Activated T-cell treated with anti-CD3 and anti-CD28 coated beads, Interleukin-2, amount 50 U/mL, for 4 hours (primary cell): ENCODE measurements around the gene SPI1. TPM values are rescaled to one million over a fixed set of nuclear protein-coding genes. Genes with fewer than 3 reads are reported as not detected.

Experiments used
- ATAC-seq, 2 donors: fragments of 200-7000 bp; cut with Tn5 transposase; one replicate each; pipeline ENCODE4 v1.10.0; 2021
- DNase-seq: peaks from one replicate; pipeline ENCODE4 v3.0.0-alpha.2; 2020
- H3K27me3 Mint-ChIP-seq: one replicate; pipeline ENCODE4 v1.8.0; 2021; ENCODE audit warnings: low read depth, mixed read lengths
- H3K36me3 Mint-ChIP-seq: one replicate; pipeline ENCODE4 v1.8.0; 2022; ENCODE audit warnings: mixed read lengths; ENCODE audit not compliant: insufficient read depth
- H3K4me1 Mint-ChIP-seq: one replicate; pipeline ENCODE4 v1.8.0; 2021; ENCODE audit warnings: low read depth, mixed read lengths
- H3K4me3 Mint-ChIP-seq: one replicate; pipeline ENCODE4 v1.8.0; 2021; ENCODE audit warnings: mild to moderate bottlenecking, moderate library complexity, mixed read lengths
- H3K9me3 Mint-ChIP-seq: one replicate; pipeline ENCODE4 v1.8.0; 2021; ENCODE audit warnings: mixed read lengths
- total RNA-seq, 3 donors: library from RNA; stranded (reverse); gene quantifications; one replicate each; pipeline ENCODE4 v1.2.1, GENCODE V29; 2021

Gene SPI1
- total RNA-seq, 3 donors from 2014 or later = 0.74 to 2.3 (median 1.1) TPM

DNA sequence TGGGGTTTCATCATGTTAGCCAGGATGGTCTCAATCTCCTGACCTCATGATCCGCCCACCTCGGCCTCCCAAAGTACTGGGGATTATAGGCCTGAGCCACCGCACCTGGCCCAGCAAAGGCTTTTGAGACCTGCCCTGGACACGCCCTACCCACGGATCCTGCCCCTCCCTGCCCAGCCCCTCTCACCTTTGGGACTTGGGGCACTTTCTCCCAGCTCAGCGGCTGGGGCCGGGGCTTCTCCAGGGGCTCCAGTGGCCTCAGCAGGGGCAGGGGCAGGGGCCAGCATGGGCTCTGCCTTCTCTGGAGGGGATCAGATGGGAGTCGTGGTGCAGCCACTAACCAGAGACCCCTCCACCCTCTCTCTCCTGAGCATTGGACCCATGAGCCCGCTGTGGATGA lies 28.0 kb downstream of the SPI1 start:
- Mint-ChIP-seq H3K36me3 (no peaks in the 10 kb centered on the region), H3K4me3 (no peak overlapping the region), H3K27me3 (no peaks in the 10 kb centered on the region), H3K9me3 (no peaks in the 10 kb centered on the region), H3K4me1 (no peaks in the 10 kb centered on the region)
- no peak for ATAC-seq
- no peak for DNase-seq

DNA sequence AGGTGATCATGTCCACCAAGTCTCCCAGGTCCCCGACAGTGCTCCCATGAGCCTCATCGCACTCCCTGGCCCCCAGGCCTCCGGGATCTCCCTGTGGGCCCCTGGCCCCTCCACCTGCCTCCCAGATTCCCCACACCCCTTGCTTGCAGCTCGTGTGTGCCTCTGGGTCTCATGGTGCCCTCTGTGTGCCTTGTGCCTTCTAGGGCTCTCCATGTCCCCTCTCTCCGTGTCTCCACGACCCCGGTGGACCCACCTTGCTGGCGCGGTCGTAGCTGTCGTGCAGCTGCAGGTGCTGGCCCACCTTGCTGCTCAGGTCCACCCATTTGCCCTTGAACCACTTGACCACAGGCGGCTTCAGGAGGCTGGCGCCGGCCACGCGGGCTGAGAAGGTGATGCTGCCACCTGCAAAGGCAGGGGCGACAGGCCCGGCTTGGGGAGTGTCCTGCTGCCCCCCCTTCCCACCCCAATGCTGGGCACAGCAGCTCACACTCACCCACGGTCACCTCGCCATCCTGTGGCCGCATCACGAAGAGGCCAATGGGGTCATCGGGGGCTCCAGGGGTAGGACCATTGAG lies 28.7 kb downstream of the SPI1 start:
- Mint-ChIP-seq H3K4me3 (no peak overlapping the region), H3K27me3 (no peaks in the 10 kb centered on the region)

DNA sequence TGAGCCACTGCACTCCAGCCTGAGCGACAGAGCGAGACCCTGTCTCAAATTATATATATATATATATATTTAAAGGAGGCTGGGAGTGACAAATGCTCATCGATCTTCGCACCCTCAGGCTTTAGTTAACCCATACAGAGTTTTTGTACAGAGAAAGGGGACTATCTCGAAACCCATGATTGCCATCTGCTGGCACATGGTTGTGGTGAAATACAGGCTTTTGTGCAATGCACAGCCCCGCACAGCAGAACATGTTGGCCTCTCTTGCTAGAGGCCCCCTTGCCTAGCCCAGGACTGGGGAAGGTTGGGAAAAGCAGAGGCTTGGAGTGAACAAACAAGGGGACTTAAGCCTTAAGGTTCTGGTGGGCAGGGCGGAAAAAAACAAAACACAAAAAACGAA lies 29.5 kb downstream of the SPI1 start:
- ATAC-seq = no peak

More for the DNA sequence above, 28.7 kb downstream of the SPI1 start:
- no peaks in the 10 kb centered on the region for H3K36me3 Mint-ChIP-seq
- H3K9me3 Mint-ChIP-seq = no peaks in the 10 kb centered on the region
- ATAC-seq (no peak), DNase-seq (no peak)
- no peaks in the 10 kb centered on the region for H3K4me1 Mint-ChIP-seq

GRCh38 chr11:47348131-47348802 lies 30.1 kb downstream of the SPI1 start:
- Mint-ChIP-seq H3K9me3 (no peaks in the 10 kb centered on the region), H3K36me3 (no peaks in the 10 kb centered on the region), H3K4me3 (no peak overlapping the region), H3K27me3 (no peaks in the 10 kb centered on the region), H3K4me1 (no peaks in the 10 kb centered on the region)
- ATAC-seq = no peak
- DNase-seq = no peak

More for the DNA sequence above, 29.5 kb downstream of the SPI1 start:
- Mint-ChIP-seq H3K4me1 (no peaks in the 10 kb centered on the region), H3K9me3 (no peaks in the 10 kb centered on the region), H3K27me3 (no peaks in the 10 kb centered on the region), H3K4me3 (no peak overlapping the region), H3K36me3 (no peaks in the 10 kb centered on the region)
- DNase-seq = no peak

DNA sequence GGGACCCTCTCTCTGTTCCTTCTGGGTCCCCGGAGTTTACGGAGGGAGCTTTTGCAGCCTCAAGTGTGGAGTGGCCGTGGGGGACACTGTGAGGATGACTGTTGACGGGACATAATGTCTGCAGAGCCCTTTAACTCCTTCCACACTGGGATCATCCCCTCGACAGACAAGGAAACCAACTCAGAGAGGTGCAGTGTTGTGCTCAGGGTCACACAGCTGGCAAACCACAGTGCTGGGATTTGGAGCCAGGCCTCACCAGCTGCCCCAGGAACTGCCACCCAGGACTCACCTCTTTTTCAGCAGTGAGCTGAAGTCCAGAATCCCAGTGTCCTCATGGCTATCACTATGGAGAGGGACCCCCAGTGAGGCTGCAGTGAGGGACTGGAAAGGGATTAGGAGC lies 31.2 kb downstream of the SPI1 start:
- Mint-ChIP-seq H3K36me3 (no peaks in the 10 kb centered on the region), H3K4me3 (no peak overlapping the region), H3K4me1 (no peaks in the 10 kb centered on the region), H3K27me3 (no peaks in the 10 kb centered on the region), H3K9me3 (no peaks in the 10 kb centered on the region)
- no peak for DNase-seq
- ATAC-seq = no peak

GRCh38 chr11:47345890-47346563 lies 32.3 kb downstream of the SPI1 start:
- H3K36me3 Mint-ChIP-seq = no peaks in the 10 kb centered on the region
- no peaks in the 10 kb centered on the region for H3K9me3 Mint-ChIP-seq
- H3K4me1 Mint-ChIP-seq = no peaks in the 10 kb centered on the region
- no peaks in the 10 kb centered on the region for H3K27me3 Mint-ChIP-seq
- no peak overlapping the region for H3K4me3 Mint-ChIP-seq
- ATAC-seq (no peak), DNase-seq (no peak)

DNA sequence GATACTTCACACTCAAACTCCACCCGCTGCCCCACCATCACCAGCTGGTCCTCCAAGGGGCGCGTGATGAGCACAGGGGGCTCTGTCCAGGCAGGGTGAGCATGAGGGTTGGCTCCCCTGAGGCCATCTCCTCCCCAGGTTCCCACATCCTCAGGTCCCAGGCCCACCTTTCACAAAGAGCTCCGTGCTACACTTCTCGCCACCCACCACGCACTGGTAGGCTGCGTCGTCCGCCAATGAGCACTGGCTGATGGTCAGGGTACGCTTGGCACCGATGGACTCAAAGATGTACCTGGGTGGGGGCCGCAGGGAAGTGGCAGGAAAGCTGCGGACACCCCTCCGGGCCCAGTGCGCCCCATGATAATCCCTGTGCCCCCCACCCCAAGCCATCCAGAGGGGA lies 35.5 kb downstream of the SPI1 start:
- no peak for ATAC-seq
- no peaks in the 10 kb centered on the region for H3K4me1 Mint-ChIP-seq
- H3K36me3 Mint-ChIP-seq = no peaks in the 10 kb centered on the region
- no peak for DNase-seq
- H3K4me3 Mint-ChIP-seq = no peak overlapping the region
- H3K27me3 Mint-ChIP-seq = no peaks in the 10 kb centered on the region
- H3K9me3 Mint-ChIP-seq = no peaks in the 10 kb centered on the region

GRCh38 chr11:47342036-47342803 lies 36.1 kb downstream of the SPI1 start:
- ATAC-seq (no peak), DNase-seq (no peak)
- H3K9me3 Mint-ChIP-seq = no peaks in the 10 kb centered on the region
- no peaks in the 10 kb centered on the region for H3K36me3 Mint-ChIP-seq
- H3K27me3 Mint-ChIP-seq = no peaks in the 10 kb centered on the region
- no peaks in the 10 kb centered on the region for H3K4me1 Mint-ChIP-seq
- H3K4me3 Mint-ChIP-seq = no peak overlapping the region

- no peak overlapping the region for H3K4me3 Mint-ChIP-seq
- H3K9me3 Mint-ChIP-seq = no peaks in the 10 kb centered on the region
- H3K27me3 Mint-ChIP-seq = no peaks in the 10 kb centered on the region
- no peaks in the 10 kb centered on the region for H3K4me1 Mint-ChIP-seq
- DNase-seq (no peak), ATAC-seq (no peak)
- H3K36me3 Mint-ChIP-seq = no peaks in the 10 kb centered on the region
Measured at GRCh38 chr11:47340980-47341775, 37.2 kb downstream of the SPI1 start.

DNA sequence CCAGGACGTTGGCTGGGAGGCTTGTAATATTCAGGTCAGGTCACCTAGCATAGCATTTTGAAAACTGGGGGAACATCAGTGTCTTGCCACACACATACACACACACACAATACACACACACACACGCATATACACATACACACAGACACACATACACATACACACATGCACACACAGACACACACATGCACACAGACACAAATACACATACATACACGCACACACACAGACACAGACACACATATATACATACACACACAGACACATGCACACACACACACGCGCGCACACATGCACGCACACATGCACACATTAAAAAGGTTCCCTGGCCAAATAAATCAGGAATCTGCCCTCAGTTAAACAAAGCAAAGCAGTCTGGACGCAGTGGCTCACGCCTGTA lies 38.3 kb downstream of the SPI1 start:
- Mint-ChIP-seq H3K4me1 (no peaks in the 10 kb centered on the region), H3K36me3 (no peaks in the 10 kb centered on the region), H3K4me3 (no peak overlapping the region), H3K9me3 (no peaks in the 10 kb centered on the region), H3K27me3 (no peaks in the 10 kb centered on the region)
- no peak for ATAC-seq
- no peak for DNase-seq

DNA sequence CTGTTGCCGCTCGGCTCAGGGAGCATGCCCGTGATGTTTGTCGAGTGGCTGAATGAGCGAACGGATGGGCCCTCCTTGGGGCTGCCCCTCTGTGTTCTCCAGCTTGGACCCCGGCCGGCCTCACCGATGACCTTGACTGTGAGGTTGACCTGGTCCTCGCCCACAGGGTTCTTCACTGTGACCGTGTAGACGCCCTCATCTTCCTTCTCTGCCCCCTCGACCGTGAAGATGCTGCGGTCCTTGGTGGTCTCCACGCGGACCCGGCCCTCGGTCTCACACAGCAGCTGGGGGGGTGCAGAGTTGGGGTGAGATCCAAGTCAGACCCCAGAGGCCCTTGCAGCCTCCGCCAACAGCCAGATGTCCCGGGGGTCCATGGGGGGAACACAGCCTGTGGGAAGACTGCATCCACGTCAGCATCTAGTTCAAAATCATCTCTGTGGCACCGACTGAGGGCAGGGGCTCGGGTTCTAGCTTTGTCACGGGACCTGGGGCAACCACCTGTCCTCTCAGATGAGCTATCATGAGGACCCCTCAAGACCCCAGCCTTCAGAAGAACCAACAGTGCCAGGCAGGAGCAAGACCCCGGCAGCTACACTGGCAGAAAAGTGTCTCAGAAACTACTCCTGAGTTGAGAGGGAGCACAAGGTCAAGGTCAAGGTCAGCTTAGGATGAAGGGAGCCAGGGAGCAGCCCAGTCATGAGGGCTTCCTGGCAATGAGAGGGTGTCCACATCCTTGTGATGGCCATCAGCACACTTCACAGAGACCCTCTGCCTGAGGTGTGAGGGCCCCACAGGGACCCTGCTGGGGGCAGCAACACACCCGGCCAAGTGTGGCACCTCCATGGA lies 39.7 kb downstream of the SPI1 start:
- DNase-seq (no peak), ATAC-seq (no peak)
- Mint-ChIP-seq H3K4me1 (no peaks in the 10 kb centered on the region), H3K36me3 (no peaks in the 10 kb centered on the region), H3K4me3 (no peak overlapping the region), H3K9me3 (no peaks in the 10 kb centered on the region), H3K27me3 (no peaks in the 10 kb centered on the region)

GRCh38 chr11:47337229-47337924 lies 41.0 kb downstream of the SPI1 start:
- DNase-seq = no peak
- Mint-ChIP-seq H3K9me3 (no peaks in the 10 kb centered on the region), H3K36me3 (no peaks in the 10 kb centered on the region), H3K4me3 (no peak overlapping the region), H3K27me3 (no peaks in the 10 kb centered on the region), H3K4me1 (no peaks in the 10 kb centered on the region)
- no peak for ATAC-seq

GRCh38 chr11:47336595-47336994 lies 41.8 kb downstream of the SPI1 start:
- no peaks in the 10 kb centered on the region for H3K27me3 Mint-ChIP-seq

More at GRCh38 chr11:47336595-47336994, 41.8 kb downstream of the SPI1 start:
- Mint-ChIP-seq H3K9me3 (no peaks in the 10 kb centered on the region), H3K4me3 (no peak overlapping the region), H3K4me1 (no peaks in the 10 kb centered on the region), H3K36me3 (no peaks in the 10 kb centered on the region)
- ATAC-seq = no peak
- no peak for DNase-seq
